NOMO-1 treated with dmso at 0.1 percent for 144 hours (cell line): ENCODE data around the gene SYT1.

Source experiments
- DNase-seq: peaks from one replicate; lab custom pipeline; 2025; ENCODE audit not compliant: unreplicated experiment; lab: John Stamatoyannopoulos, UW

The SYT1 gene

GRCh38 chr12:79329933-79330332 lies 465.4 kb downstream of the SYT1 start:
- DNase-seq, result no peak

GRCh38 chr12:79331870-79332269 lies 467.3 kb downstream of the SYT1 start:
- no peak for DNase-seq

- DNase-seq, result no peak
Measured at GRCh38 chr12:79333144-79333543, 468.6 kb downstream of the SYT1 start.

- no peak for DNase-seq
Measured at GRCh38 chr12:79337662-79338290, 473.2 kb downstream of the SYT1 start.

GRCh38 chr12:79344855-79345847 lies 480.6 kb downstream of the SYT1 start:
- no peak for DNase-seq

GRCh38 chr12:79347866-79348265 lies 483.3 kb downstream of the SYT1 start:
- DNase-seq, result no peak

- DNase-seq, result no peak
Measured at GRCh38 chr12:79351251-79351650, 486.7 kb downstream of the SYT1 start.

GRCh38 chr12:79356216-79356615 lies 491.6 kb downstream of the SYT1 start:
- DNase-seq, result no peak

- DNase-seq, result no peak
Measured at GRCh38 chr12:79357048-79357447, 492.5 kb downstream of the SYT1 start.

GRCh38 chr12:79358716-79359300 lies 494.2 kb downstream of the SYT1 start:
- DNase-seq, result no peak

GRCh38 chr12:79360286-79360685 lies 495.7 kb downstream of the SYT1 start:
- DNase-seq, result no peak

GRCh38 chr12:79360936-79361335 lies 496.4 kb downstream of the SYT1 start:
- DNase-seq, result no peak

GRCh38 chr12:79364197-79364596 lies 499.6 kb downstream of the SYT1 start:
- DNase-seq, result no peak

- DNase-seq, result no peak
Measured at GRCh38 chr12:79366374-79366773, 501.8 kb downstream of the SYT1 start.

GRCh38 chr12:79367032-79367589 lies 502.5 kb downstream of the SYT1 start:
- no peak for DNase-seq

GRCh38 chr12:79370021-79370420 lies 505.4 kb downstream of the SYT1 start:
- no peak for DNase-seq

GRCh38 chr12:79371226-79371625 lies 506.7 kb downstream of the SYT1 start:
- DNase-seq, result no peak

GRCh38 chr12:79373896-79374499 lies 509.4 kb downstream of the SYT1 start:
- DNase-seq, result no peak

GRCh38 chr12:79374545-79374944 lies 510.0 kb downstream of the SYT1 start:
- no peak for DNase-seq

GRCh38 chr12:79375050-79375449 lies 510.5 kb downstream of the SYT1 start:
- DNase-seq, result no peak

GRCh38 chr12:79378496-79378895 lies 513.9 kb downstream of the SYT1 start:
- DNase-seq, result no peak
